Head of caudate nucleus (tissue), 42 donors: ENCODE data around the gene AVL9.
"Not testable (repeated sequence)": the region's sequence is repeated elsewhere in the genome, so short reads cannot be mapped to it uniquely, and the experiment has no call there.

ENCODE experiments used
- DNase-seq, 42 donors: peaks; one replicate each; pipeline versions ENCODE4 v3.0.0 to v3.0.0-alpha.2; 2020 to 2021; ENCODE audit warnings: mixed read lengths in 7 of 42
- intact Hi-C: fragments of 100-400 bp; cut with DNase I; formaldehyde crosslinking; loops from one replicate; pipeline ENCODE4 v1.15.0; 2022

The AVL9 gene

DNA sequence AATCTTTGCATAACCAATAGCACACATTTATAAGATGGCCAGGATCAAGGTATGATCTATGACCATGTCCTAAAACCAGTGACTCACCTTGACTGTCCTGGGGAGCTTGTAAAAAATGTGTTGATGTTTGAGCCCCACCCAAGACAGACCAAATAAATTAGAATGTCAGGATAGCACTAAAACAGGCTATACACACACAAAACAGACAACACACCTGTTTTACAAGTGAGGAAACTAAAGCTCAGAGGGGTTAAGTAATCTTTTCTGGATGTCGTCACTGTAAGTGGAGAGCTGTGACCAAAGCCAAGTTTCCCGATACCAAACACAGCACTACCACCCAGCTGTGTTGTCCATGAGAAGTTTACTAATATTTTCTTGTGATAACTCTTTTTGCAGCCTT, 84.5 kb downstream of the AVL9 start:
- no peak for DNase-seq
- intact Hi-C loops, result no loop called here

DNA sequence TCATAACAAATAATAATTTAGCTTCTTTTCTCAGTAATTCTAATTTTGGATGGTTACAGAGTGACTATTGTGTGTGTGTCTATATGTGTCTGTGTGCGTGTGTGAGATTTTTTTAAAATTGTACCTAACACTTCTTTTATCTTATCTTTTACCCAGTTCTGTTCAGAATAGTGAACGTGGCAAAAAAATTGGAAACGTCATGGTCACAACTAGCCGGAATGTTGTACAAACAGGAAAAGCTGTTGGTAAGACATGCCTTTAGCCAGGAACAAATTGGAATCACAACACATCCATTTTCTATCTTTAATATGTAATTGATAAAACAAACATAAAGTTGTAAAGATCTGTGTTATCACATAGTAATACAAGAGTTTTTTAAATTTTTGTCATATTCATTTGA, 85.4 kb downstream of the AVL9 start:
- intact Hi-C loops, result no loop called here
- DNase-seq, result no peak

DNA sequence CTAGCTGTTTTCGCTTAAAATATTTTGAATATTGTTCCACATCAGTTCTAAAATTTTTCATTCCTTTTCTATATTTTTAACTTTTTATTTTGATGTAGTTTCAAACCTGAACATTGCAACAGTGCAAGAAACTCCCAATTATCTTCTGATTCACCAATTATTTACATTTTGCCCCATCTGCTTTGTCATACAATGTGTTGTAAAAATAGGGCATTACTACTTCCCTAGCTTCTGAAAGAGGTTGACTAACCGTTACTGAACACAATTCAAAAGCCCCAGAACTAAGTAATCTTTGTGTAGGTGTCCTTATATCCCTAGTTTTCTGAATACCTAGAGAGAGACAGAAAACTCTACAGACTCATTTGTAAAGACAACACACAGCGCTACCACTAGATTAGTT, 86.7 kb downstream of the AVL9 start:
- intact Hi-C loops, result no loop called here
- no peak for DNase-seq

DNA sequence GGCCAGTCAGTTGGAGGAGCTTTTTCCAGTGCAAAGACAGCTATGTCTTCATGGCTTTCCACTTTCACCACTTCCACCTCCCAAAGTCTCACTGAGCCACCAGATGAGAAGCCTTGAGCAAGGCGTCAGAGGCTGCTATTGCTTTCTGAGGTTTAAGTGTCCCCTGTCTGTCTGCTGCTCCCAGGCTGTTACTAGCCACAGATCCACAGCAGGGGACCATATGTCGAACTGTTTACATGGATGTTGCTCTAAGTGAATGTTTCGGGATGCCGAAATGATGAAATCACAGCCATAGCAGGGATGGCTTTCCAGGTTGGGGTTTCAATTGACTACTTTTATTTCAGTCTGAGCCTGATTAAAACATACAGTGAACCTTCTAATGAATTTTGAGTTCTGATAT, 88.5 kb downstream of the AVL9 start:
- DNase-seq, result no peak
- intact Hi-C loops, result no loop called here

DNA sequence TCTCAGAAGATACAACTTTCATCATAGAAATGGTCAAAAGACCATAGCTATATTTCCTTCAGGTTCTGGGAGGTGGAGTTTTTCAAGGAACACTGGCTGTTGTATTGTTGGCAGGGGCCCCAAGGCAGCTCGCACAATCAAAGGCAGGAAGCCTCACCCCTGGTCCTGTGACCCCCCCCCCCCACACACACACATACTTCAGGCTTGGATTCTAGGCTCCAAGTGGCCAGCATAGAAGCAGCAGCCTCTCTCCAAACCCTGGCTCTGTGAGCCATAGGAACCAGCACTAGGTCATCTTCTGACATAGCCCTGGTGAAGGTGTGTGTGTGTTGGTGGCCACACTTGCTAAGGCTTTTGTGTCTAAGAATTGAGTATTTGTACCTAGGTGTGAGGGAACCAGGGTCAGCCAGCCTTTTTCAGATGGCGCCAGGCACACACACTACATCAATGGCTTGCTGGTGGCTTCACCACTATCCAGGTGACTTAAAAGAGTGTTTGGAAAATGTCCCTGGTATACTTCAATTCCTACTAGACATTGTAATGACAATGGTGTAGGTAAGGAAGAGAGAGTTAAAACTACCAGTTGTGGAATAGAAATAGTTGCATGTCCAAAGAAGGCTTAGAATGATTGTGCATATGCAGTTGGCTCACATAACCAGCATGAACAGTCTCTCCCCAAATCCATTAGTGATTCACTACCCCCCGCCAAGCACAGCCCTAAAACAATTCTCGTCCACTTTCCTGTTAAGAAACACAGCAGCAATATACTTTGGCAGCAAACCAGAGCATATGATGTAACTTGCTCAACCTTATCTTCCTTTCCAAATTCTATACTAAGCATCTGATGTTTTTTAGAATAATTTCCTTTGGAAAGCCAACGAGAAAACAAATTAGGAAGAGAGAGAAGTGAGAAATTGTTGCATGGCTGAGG, 91.3 kb downstream of the AVL9 start:
- DNase-seq, result no peak

DNA sequence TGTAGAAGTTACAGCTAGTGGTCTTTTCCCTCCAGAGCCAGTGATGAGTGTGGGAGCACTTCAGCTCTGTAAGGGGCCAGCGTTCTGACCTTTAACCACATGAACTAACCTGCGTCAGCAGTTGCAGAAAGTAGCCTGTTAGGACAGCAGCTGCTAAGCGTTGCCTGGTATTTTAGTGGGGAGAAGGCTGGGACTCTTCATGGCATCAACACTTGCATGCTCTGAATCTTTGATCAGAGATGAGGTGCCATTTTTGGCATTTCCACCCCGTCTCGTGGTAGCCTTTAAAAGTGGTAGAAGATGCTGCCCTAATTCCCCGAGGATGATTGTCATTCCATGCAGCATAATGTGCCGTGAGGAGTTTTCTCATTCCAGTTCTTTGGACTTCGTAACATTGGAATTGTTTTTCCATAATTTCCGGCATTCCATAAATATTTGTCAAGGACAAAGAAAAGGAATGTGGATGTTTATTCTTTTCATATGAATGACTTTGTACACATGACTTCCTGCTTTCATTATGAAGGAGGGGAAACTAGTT, 92.2 kb downstream of the AVL9 start:
- intact Hi-C loops, result no loop called here
- no peak for DNase-seq

More for the DNA sequence above, 91.3 kb downstream of the AVL9 start:
- intact Hi-C loops, result no loop called here

DNA sequence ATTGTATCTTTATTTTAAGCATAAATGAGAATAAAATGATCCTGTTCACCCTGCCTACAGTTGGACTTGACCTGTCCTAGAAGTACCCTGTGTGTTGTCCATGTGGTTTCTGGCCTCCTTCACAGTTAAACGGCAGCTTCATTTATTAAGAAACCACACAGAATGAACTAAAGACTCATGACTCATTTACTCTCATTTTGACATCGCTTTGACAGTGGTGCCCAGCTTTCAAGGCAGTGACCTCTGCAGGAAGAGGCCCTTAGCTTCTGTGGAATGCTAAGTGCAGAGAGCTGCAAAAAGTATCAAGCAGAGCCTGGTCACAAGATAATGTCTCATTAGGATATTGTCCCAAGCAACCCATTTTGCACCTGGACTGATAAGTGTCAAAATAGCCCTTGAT, 93.4 kb downstream of the AVL9 start:
- intact Hi-C loops, result no loop called here
- peak in 1 of 42 donors; percentile 41 for DNase-seq

DNA sequence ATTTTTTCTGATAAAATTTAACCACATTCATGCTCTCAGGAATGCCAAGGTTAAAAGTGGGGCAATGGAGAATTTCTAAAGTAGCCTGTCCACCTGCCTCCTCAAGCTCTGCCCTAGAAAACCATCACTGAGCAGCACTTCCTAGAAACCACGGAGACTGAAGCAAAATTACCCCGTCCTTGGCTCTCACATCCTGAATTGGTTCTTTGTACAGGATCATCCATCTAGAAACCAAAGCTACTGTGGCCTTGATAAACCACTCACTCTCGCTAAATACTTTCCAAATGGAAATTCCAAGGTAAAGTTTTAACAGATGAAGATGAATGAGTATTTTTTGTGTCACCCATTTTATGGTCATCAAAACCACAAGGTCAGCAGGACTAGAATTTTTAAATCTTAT, 96.6 kb downstream of the AVL9 start:
- peak in 5 of 42 donors; percentile 20 to 63 (median 36) for DNase-seq
- intact Hi-C loops, result no loop called here

DNA sequence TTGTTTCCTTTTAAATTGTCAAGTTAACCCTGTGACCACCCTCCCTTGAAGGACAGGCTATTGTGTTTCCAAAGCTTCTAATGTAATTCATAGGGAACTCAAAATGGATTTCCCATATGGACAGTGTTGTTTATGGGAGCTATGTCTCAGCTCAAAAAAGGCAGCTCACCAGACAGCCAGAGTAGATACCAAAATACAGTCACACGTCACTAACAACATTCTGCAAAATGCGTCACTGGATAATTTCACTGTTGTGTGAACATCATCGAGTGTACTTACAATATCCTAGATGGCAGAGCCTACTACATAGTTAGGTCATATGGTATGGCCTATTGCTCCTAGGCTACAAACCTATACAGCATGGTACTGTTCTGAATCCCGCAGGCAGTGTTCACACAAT, 97.4 kb downstream of the AVL9 start:
- intact Hi-C loops, result no loop called here
- no peak for DNase-seq

DNA sequence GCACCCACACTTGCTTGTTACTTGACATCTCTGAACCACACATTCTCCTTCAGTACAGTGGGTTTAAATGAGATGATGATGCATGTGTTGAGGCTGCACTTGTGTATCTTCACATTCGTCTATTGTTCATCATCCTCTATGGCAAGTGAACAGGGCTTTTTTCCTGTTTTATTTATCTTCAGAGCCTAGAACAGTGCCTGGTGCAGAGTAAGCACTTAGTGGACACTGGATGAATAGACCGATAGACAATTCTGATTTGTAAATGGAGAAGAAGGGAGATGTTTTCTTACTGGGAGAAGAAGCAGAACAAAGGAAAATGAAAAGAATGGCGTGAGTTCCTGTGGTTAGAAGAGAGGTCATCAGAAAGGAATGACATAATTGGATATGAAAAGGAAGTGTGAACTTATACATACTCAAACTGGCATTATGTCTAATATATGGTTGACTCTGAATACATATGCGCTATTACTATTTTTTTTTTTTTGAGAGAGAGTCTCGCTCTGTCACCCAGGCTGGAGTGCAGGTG, 99.7 kb downstream of the AVL9 start:
- intact Hi-C loops, result no loop called here
- DNase-seq, result no peak

DNA sequence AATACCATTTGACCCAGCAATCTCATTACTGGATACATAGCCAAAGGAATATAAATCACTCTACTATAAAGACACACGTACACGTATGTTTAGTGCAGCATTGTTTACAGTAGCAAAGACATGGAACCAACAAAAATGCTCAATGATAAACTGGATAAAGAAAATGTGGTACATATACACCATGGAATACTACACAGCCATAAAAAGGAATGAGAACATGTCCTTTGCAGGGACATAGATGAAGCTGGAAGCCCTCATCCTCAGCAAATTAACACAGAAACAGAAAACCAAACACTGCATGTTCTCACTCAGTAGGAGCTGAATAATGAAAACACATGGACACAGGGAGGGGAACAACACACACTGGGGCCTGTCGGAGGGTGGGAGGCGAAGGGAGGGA, 105.9 kb downstream of the AVL9 start:
- DNase-seq, intact Hi-C loops: not testable (repeated sequence)

DNA sequence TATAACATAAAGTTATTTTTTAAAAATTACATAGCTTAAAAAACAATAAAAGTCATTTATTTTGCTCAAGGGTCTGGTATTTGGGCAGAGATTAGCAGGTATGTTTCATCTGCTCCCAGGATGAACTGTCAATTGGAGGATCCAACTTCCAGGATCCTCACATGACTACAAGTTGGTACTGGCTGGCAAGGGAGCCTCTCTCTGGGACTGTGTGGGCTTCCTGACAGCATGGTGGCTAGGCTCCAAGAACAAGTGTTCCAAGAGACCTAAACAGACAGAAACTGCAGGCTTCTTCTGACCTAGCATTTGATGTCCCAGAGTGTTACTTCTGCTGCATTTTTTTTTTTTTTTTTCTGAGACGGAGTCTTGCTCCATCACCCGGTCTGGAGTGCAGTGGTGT, 107.2 kb downstream of the AVL9 start:
- no peak for DNase-seq
- intact Hi-C loops, result no loop called here

DNA sequence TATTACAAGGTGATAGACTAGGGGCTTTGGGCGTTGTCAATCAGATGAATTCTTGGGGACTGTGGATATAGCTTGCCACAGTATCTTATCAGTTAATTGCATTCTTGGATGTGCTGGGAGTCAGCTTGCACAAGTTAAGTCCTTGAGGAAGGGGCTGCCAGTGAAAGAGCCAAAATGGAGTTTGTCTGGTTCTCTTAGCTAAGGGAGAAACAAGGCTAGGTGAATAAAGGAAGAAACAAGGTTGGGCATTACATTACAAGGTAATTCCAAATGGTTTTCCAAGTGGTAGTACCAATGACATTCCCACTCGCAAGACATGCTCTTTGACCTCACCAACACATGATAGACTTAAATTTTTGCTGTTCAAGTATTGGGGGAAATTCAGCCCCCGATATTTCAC, 108.2 kb downstream of the AVL9 start:
- intact Hi-C loops, DNase-seq: not testable (repeated sequence)

DNA sequence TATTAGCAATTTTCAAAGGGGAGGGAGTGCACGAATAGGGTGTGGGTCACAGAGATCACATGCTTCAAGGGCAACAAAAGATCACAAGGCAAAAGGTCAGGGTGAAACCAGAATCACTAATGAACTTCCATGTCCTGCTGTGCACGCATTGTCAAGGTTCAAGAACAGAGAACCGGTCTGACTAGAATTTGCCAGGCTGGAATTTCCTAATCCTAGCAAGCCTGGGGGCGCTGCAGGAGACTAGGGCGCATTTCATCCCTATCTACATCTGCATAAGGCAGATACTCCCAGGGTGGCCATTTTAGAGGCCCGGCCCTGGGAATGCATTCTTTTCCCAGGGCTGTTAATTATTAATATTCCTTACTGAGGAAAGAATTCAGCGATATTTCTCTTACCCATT, 108.8 kb downstream of the AVL9 start:
- DNase-seq, intact Hi-C loops: not testable (repeated sequence)

DNA sequence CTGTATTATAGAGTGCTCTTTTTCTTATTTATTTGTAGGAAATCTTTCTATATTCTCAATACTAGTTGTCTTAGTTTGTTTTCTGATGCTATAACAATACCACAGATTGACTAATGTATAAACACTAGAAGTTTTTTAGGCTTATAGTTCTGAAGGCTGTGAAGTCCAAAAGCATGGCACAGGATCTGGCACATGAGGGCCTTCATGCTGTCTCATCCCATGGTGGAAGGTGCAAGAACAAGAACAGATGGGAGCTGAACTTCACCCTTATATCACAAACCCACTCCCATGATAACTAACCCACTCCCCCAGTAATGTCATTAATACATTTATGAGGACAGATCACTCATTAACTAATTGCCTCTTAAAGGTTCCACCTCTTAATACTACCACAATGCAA, 109.7 kb downstream of the AVL9 start:
- intact Hi-C loops, result no loop called here

DNA sequence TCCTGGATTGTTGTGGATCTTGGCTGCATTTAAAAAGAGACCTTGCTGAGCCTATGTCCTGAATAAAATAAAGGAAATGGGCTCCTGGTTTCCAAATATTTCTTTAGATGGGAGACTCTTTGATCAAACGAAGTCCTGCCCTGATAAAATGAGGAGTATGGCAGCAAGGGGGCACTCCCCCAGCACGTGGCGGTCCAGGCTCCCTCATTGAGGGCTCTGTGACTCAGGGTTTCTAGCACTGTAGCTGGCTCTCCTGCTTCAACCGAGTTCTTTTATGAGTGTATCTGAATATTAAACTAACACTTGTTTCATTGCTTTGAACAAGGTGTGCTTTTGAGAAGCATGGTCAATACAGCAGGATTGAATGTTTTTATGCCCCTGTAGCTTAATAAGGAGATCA, 114.2 kb downstream of the AVL9 start:
- intact Hi-C loops, result no loop called here

More for the DNA sequence above, 109.7 kb downstream of the AVL9 start:
- DNase-seq, result no peak

DNA sequence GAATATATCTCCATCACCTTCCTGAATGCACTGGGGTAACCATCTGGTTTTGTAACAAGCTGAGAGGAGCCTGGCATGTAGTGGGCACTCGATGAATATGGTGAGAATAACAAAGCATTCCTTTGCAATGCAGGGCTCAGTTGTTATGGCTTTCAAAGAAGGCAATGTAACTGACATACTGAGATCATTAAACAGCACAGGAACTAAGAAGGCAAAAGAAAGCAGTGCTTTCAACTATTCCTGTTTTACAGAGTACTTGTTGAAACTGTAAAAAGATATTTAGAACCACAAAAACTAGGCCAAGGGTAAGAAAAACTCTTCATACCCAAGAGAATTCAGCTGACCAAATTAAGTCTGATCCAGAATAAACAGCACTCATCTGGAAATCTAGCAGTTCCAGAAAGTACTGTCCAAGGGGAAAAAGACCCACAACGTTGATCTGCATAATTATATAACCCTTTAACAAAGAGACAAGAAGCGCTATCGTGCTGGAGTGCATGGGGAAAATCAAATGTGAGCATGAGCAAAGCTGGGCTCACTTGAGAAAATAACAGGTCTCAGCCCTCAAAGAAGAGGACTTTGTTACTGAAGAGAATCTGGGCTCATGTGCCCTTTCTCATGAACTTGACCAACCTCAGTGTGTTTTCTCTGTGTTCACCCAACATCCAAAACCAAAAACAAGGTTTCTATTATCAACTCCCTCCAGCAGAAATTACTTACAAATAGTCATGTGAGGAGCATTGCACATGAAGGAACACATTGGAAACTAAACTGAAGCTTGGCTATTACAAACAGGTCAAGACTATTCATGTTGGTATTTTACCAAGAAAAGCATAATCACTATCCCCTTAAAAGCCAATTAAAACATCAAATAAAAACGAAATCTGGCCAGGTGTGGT, 116.2 kb downstream of the AVL9 start:
- DNase-seq, result no peak
- intact Hi-C loops, result no loop called here

More for the DNA sequence above, 114.2 kb downstream of the AVL9 start:
- DNase-seq, result no peak

DNA sequence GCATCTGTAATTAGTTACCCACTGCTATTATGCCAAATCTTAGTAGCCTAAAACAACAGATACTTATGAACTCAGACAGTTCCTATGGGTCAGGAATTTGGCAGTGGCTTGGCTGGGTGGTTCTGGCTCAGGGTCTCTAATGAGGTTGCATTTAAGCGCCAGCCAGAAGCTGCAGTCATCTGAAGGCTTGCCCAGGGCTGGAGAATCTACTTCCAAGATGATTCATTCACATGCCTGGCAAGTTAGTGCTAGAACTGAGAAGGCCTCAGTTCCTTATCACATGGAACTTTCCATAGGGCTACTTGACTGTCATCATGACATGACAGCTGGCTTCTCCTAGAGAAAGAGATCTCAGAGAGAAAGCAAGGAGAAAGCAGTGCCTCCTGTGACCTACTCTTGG, 121.3 kb downstream of the AVL9 start:
- intact Hi-C loops, result no loop called here
- DNase-seq, result peak in 7 of 42 donors; percentile 18 to 66 (median 23)

DNA sequence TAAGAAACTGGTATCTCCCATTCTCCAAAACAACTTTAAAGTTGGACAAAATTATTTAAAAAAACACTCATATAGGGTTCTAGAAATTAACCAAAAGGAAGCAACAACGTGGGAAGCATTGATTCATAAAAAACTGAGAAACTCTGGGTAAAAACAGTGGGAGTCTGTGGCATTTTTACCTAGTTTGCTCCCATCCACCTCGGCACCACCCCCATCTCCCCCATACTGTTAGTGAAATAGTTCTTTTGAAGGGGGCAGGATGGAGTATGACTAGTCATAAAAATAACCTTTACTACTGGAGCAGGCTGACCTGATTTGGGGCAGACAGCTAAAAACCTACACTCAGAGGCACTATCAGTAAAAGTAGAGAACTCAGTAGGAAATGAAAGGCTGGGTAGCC, 123.2 kb downstream of the AVL9 start:
- intact Hi-C loops, result no loop called here
- peak in 16 of 42 donors; percentile 7 to 56 (median 24) for DNase-seq
